HCEC 1CT (cell line): ENCODE data around the gene KCNQ1OT1.

ENCODE experiments used
- DNase-seq: peaks from one replicate; pipeline ENCODE4 v3.0.0-alpha.2; 2017

KCNQ1OT1 gene

DNA sequence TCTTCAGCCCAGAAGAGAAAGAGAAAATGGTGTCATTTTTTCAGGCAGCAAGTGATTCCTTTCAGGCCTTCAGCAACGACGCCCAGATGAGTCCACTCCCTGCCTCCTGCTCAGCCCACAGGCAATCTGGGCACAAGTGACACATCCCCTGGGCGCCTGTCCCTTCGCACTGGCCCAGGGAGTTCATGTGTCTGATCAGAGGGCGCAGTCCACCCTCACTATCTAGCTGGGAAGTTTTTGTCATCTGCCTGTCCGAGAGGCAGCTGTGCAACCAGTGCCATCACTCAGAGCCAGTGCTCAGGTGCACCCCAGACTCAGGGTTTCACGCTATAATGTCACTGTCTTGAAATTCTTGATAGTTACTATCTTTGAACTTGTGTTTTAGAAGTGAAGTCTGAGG, 1.4 kb upstream of the KCNQ1OT1 start:
- no peak for DNase-seq

DNA sequence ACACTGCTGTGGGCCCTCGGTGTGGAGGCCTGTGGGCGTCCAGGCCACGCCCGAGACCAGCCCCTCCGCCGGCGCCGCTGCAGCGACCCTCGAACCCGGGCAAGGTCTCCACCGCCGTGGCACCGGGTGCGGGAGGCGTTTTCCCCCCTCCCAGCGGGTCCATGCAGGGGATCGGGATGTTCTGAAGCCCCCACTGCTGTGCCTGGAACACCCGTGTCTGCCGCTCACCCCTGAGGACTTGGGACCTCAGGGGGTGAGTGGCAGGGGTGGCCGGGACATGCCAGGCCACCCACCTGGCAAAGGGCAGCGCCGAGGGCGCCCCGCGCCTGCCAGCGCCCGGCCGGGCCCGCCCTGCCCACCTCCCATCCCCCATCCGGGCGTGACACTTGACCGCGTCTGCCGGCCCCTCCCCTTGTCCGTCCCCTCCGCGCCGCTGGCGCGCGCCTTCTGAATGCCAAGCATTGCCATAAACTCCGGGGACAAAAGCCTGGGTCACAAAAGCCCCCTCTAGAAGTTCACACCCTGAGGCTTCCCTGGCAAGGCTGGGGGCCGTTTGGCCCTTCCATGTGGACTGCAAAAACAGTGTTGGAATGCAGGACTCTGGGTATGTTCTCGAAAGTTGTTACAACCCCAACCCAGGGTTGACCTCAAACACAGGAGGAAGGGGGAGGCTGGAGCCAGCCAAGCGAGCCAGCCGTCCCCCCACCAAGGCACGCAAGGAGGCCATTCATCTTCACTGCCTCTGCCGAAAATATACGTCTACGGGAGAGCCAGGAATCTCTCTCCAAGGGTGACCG, 819 bp upstream of the KCNQ1OT1 start:
- no peak for DNase-seq

DNA sequence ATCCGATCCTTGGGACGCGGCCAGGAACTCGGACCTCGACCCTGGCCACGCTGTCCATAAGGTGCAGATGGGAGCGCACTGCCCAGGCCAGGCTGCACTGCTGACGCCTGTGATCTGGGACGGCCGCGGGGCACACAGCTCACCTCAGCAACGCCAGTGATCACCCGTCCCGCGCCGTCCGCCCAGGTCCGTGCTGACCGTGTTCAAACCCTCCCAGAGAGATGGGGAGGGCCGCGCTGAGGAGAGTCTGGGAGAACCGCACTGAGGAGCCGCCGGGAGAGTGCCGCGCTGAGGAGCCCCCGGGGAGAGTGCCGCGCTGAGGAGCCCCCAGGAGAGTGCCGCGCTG, 636 bp downstream of the KCNQ1OT1 start:
- no peak for DNase-seq

DNA sequence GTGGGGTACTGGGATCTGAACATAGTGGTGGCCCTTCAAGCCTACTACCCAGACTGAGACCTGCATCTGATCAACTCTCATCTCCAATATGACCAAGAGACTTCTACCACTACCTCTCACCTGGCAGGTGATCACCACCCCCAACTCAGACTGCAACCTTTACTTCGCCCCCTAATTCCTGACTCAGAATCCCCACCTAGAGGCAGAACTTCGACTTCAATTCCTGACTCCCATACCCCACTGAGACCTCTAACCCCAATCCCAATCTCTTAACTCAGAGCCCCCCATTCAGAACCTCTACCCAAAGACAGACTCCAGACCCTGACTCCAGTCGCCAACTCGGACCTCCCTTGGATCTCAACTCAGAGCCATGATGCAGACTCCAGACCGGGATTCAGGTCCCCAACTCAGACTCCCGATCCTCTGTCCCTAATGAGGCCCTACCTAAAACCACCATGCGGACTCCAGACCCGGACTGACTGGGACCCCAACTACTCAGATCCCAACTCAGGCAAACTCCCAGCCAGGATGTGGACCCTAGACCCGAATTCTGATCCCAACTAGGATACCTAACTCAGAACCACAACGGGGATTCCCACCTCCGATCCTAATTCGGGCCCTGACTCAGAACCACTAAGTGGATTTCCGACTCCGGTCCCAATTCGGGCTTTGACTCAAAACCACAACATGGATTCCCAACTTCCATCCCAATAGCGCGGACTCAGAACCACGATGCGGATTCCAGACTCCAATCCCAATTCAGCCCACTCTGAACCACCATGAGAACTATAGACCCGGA, 1.2 kb downstream of the KCNQ1OT1 start:
- no peak for DNase-seq

DNA sequence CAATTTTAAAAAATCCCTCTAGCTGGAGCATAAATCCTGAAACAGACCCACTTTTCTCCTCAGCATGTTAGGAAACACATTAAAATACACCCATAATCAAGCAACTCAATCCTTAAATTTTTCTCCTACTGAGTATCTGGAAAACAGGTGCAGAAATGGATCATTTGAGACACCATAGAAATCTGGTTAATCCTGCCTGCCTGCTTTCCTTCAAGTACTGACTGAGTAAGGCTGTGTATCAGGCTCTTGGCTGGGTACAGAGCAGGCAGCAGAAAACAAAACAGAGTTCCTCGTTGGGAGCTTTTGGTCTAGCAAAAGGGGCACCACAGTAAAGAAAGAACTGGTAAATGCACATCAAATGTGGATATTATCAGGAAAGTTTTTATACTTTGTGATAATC, 1.9 kb downstream of the KCNQ1OT1 start:
- DNase-seq = no peak

DNA sequence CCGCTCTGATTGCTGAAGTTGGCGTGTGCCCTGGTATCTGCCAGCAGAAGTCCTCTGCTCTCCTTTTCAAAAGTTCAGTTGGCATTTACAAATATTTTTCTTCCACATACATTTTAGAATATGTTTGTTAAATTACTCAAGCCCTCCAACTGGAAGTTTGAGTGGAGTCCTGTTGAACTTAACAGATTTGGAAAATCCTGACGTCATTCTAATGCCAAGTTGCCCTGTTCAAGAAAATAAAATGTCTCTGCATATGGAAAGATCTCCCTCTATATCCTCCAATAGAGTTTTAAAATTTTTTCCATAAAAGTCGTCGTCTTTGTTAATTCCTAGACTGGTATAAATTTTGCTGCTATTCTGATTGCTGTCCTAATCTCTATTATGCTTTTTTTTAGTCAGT, 3.3 kb downstream of the KCNQ1OT1 start:
- DNase-seq = no peak

DNA sequence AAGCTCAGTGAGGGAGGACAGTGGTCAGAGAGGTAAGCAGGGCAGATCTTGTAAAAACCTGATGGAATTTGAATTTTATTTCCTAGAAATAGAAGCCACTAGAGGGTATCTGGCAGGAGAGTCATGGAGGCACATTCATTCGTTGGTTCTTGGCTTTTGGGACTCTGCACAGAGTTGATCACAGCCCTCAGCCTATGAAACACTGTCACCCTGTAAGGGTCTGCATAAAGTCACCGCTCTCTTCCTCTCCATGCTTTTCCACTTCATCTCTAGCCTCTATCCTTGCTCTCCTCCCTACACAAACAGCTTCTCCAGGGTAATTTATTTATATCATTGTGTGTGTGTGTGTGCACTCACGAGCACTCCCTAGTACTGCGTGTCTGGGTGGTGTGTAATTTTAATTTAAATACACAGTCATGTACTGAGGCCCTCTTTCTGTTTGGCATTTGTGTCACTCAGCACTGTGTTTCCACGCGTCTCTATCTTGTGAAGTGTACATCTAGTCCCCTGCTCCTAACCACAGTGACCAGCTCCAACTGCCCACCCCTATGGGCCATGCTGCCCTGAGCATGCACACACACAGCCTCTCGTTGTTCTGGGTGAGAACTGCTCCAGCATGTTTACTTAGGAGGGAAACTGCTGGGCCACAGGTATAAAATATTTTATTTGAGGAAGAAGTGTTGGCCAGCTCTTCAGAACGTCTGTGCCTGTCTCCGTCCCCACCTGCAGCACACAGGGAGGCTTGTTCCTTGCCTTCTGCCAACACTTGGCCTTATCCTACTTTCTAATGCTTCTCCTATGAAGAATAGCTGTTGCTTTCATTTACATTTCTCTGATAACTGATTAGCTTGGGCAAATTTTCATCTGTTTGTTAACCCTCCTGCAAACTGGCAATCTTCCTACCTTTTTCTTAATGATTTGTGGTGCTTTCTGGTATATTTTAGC, 4.5 kb downstream of the KCNQ1OT1 start:
- DNase-seq = no peak

DNA sequence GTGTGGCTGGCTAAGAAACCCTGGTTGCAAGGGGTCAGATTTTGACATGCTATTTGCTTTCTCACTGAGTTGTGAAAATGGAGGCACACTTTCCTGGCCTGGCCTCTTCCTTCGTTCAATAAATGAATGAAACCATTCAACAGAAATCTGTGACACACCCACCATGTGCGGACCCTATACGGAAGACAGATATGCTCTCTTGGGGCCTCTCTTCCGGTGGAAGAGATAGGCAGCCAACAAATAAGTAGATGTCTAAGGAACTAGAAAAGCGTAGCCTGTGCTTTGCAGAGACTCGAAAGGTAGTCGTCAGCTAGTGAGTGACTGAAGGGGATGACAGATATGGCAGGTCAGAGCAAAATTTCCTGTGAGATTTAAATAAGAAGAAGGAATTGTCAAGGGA, 5.3 kb downstream of the KCNQ1OT1 start:
- DNase-seq = no peak

DNA sequence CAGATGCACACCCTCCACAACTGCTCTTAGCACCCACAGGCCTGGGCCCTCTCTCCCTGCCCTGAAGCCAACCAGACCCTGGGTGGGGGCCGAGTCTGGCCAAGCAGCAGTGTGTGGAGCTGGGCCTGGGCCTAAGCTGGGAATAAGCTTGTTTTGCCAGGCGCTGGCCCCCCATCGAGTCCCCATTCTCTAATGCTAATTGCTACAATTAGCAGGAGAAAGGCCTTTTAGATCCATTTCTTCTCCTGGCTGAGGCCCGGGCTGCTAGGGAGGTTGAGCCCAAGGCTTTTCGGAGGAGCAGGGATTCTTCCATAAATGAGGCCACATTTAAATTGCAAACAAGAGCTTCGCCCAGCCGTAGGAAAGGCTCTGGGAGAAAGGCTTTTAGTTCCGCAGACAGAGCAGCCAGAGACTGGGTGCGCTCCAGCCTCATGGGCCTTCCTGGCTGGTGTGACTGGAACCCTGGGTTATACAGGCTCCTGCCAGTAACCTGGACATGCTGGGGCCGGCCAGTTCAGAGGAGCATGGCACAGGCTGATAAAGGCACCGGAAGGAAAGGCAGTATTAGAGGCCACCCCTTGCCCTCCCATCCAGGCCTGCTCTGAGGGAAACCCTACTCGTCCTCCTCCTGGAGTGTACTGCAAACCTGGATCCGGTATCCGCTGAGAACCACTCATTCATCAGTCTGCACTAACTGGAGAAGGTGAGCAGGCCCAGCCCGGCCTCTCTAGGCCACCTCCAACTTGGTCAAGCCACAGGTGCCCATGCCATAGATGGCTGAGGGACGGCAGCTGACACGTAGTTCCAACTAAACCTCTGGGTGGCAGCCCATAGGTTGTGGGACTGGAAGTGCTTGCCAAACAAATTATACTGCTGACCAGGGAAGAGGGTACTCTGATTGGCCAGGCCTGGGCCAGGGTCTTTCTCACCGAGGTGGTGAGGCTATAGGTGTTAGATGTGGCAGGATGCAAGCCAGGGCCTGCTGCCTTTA, 6.2 kb downstream of the KCNQ1OT1 start:
- DNase-seq = no peak

DNA sequence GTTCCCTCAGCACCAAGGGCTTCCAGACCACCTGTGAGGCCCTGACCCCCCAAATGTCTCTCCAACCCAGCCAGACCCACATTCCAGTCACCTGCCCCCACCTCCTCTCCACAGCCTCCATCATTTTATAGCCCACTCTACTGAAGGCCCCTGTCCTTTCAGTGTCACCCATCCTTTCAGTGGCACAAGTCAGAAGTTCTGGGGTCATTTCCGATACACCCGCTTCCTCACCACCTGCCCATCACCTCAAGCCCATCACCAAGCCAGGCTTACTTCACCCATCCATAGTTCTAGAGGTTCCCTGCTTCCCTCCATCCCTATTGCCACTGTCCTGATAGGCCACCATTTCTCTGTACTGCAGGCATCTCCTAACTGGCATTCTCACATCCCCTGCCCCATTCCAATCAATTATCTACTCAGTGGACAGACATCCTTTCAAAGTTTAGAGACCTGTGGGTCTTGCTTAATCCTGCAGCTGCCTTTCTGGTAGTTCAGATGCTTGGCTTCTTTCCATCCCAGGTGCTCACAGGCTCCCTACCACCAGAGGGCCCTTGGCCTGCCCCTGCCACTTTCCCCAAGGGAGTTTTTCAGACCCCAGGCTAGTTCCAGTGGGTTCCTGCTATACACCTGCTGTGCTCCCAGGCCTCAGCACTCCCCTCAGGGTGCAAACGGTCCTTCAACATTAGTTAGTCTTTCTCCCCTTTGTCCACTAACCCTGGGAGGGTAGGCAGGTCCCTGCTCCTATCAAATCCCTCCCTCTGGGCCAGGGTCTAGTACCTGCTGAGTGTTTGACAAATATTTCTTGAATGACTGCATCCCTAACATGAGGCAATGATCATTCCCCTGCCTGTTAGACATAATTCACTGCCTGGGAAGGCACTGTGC, 7.6 kb downstream of the KCNQ1OT1 start:
- no peak for DNase-seq

DNA sequence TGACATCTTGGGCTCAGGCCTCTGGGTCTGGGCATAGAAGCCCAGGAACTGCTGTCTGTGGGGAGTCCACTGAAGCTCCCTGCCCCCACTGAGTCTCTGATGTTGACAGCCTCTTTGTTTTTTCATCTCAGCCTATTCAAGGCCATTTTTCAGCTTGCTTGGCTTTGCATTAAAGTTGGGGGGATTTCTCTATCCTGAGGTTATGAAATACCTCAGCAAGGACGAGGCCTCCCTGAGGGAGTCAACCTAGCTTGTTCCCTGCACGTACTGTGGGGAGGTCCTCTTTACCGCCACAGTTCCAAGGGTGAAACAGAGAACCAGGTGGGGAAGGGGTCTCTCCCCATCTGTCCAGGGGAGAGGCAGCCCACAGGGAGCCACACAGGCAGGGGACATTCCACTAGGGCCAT, 8.4 kb downstream of the KCNQ1OT1 start:
- no peak for DNase-seq

DNA sequence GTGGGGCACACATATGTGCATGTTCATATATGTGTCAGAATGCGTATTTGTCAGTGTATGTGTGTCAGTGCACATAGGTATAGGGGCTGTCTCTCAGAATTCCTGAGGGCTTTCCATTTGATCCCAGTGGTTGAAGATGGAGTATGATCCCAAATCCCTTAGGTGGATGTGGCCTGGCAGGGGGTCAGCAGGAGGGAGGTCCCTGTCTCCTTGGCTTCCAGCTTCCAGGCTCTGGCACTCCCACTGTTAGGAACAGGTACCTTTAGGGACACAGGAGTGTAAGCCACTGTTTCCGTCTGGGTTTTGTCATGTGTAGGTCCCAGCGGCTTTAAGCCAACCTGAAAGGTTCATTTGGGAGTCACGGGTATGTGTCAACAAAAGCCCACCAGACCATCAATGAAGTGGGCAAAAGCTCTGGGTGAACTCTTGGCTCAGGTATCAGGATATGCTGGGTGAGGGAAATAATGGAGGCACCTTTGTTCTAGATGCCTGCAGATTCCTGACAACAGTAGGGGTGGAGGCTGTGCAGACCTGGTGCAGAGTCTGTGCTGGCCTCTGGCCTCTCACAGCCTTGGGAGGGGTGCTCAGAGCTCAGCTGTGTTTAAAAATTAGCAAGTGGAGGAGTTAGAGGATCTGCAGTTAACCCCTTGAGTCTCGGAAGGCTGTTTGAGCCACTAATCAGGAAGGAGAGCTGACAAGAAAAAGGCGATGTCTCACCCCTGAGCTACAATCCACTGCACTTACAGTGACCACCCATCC, 9.0 kb downstream of the KCNQ1OT1 start:
- no peak for DNase-seq

DNA sequence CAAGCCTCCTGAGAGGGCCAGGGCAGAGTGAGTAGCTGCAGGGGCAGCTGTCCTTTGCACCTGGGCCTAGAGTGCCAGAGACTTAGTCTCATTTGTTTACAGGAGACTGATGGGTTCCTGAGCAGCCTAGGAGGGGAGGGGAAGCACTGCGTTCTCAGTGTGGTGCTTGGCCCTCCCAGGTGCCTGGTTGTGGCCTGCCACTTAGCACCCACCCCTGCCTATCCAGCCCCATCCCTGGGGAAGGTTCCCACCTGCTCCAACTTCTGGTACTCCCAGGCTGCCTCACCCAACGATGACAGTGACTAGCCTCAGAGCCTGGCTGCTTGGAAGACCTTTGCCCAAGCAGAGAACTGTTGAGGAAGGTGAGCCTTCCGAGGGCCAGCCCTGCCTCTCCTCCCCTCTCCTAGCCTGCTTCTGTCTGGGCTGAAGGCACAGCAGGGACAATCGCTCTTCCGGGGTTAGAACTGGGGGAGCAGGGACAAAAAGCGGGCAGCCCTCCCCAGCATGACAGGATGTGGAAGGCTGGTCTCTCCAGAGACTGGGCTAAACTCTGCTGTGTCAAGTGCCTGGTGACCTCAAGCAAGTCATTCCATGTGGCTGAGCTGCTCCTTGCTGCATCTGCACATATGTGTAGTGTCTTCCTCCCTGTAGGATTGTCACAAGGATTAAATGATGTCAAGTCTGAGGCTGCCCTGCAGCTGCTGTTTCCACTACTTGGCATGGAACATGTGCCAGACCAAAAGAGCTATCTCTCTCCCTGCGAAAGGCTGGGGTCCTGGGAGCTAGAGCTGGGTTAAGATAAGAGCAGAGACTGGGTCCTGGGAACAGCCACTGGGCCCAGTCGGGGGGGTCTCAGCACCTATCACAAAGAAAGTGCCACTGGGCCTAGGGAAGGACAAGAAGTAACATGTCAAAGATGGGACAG, 9.9 kb downstream of the KCNQ1OT1 start:
- DNase-seq = no peak

DNA sequence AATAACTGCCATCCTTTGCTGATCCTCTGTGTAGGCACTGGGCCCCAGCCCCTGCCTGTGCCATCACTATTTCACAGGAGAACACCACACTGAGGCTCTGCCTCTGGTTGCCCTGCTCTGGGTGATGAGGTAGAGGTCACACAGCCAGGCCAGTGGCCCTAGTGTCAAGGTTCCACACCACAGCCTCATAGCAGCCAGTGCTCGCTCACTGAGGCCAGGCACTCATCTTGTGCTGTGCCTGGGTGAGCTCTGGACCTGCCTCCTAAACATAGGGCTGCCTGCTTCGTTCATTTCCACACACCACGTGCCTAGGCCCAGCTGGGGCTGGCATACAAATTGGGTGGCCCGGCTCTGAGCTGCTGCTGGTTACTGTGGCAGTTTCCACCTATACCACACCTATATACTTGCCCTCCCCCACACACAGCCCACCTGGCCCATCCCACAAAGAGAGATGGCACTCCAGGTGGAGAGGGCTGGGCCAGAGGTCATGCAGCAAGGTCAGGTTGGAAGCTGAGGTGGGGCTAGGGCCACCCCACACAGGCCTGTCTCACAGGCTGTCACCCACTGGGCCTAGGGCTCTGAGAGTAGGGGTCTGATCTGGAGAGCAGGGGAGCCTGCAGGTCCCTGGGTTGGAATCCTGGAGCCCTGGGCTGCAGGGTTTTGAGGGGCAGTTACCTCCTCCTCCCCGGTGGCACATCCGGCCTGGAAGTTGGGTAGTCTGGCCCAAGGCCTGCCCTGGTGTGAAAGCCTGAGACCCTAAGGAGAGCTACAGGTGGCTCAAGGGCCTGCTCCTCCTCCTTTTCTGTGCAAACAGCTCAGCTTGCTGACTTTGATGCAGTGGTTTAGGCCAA, 11.2 kb downstream of the KCNQ1OT1 start:
- no peak for DNase-seq

DNA sequence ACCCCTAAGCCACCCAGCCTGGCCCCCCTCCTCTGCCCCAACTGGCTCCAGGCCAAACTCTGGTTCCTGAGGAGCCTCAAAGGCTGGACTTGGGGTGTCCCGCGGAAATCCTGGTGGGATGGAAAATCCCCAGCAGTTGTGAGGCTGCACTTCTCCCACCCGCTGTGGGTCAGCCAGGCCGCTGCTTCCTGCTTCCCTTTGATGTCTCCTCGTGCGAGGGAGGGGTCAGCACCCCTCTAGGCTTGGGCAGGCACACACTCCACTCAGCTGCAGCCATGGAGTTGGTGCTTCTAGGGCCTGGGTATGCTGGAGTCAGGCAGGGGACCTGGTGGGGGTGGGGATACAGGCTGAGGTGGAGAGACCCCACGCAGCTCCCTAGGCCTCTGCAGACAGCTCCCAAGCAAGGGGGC, 12.0 kb downstream of the KCNQ1OT1 start:
- DNase-seq = no peak

DNA sequence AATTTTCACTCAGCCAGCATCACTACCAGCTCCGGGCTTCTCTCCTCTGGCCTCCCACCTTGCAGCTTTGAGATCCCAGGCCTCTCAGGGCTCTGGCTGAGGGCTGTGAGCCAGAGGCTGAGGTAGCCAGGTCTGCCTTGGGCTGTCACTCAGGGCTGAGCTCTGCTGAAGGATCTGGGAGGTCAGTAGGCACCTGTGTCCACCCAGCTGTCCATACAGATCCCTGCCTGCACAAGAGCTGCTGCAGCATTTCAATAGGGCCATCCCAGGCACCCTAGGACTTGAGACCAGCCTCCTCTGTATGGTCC, 12.6 kb downstream of the KCNQ1OT1 start:
- no peak for DNase-seq

DNA sequence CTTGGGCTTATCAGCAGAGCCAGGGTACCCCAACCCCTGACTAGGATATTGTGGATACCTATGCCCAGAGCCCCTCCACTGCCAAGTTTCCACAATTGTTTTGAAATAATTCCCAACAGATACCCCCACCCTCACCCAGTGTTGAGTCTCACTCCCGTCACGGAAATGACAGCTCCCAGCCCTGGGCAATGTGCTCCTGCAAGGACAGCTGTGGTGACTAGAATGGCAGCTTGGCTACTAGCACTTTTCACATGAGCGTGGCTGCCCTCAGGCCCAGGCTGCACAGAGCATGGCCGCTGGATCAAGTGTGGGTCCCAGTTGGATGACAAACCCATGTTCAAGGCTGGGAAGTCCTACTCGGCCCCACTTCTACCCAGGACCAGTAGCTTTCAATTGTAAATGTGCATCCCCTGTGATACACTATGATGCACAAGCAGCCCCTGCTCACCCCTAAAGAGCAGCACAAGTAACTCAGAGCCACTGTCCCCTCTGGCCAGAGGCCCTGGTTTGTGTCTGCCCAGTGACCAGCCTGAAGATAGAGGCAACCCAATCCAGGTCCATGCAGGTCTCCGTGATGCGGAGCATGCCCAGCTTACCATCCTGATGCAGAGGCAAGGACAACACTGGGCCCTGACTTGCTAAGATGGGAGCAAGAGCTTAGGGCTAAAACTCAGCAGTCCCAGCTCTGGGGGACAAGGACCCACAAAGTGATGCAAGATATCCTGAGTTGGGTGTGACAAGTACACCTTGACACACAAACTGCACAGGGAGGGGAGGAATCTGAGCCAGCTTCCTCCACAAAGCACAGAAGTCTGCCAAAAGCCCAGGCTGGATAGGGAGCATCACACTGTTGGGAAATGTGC, 13.2 kb downstream of the KCNQ1OT1 start:
- no peak for DNase-seq
